Loucy (cell line): ENCODE data around the gene MARK1.

Experiments
- H2AFZ ChIP-seq: fragments of 200-600 bp; sonication (generic); 2 replicates; pipeline ENCODE4 v1.6.0; 2016; ENCODE audit warnings: antibody characterized with exemption, mild to moderate bottlenecking, low read length, moderate library complexity
- H3F3A ChIP-seq: fragments of 200-600 bp; 2 replicates; pipeline ENCODE4 v1.6.0; 2016; ENCODE audit warnings: antibody characterized with exemption, low read depth, mild to moderate bottlenecking
- H3K27me3 ChIP-seq: fragments of 200-600 bp; sonication (generic); 2 replicates; pipeline ENCODE4 v1.6.1; 2014; ENCODE audit warnings: low read length, mild to moderate bottlenecking; ENCODE audit not compliant: insufficient read depth, poor library complexity, severe bottlenecking
- H3K36me3 ChIP-seq: fragments of 200-600 bp; sonication (generic); 2 replicates; pipeline ENCODE4 v1.6.1; 2016; ENCODE audit warnings: low read length; ENCODE audit not compliant: insufficient read depth
- H3K4me1 ChIP-seq: fragments of 200-600 bp; sonication (generic); 2 replicates; pipeline ENCODE4 v1.5.1; 2014; ENCODE audit warnings: low read length, mild to moderate bottlenecking; ENCODE audit not compliant: insufficient read depth, poor library complexity, severe bottlenecking
- H3K4me2 ChIP-seq: fragments of 200-600 bp; sonication (generic); 2 replicates; pipeline ENCODE4 v1.6.0; 2014; ENCODE audit warnings: antibody characterized with exemption, low read length, low read depth, mild to moderate bottlenecking; ENCODE audit not compliant: poor library complexity, severe bottlenecking
- H3K4me3 ChIP-seq: fragments of 200-600 bp; sonication (generic); 2 replicates; pipeline ENCODE4 v1.5.1; 2014; ENCODE audit warnings: low read length, mild to moderate bottlenecking, mixed read lengths; ENCODE audit not compliant: poor library complexity, severe bottlenecking
- H3K79me2 ChIP-seq: fragments of 200-600 bp; sonication (generic); 2 replicates; pipeline ENCODE4 v1.6.1; 2014; ENCODE audit warnings: low read length; ENCODE audit not compliant: insufficient read depth
- H3K9ac ChIP-seq: fragments of 200-600 bp; sonication (generic); 2 replicates; pipeline ENCODE4 v1.6.0; 2014; ENCODE audit warnings: mild to moderate bottlenecking, low read depth, low read length, moderate library complexity; ENCODE audit not compliant: poor library complexity, severe bottlenecking
- H3K9me2 ChIP-seq: fragments of 200-600 bp; sonication (generic); replicated peaks from 2 replicates; pipeline ENCODE4 v1.6.1; 2016; ENCODE audit warnings: low read depth, low read length, mixed read lengths
- H3K9me3 ChIP-seq: fragments of 200-600 bp; sonication (generic); 2 replicates; pipeline ENCODE4 v1.6.1; 2014; ENCODE audit warnings: mild to moderate bottlenecking, antibody characterized with exemption, low read length, low read depth; ENCODE audit not compliant: insufficient read depth
- H4K20me1 ChIP-seq: fragments of 200-600 bp; sonication (generic); 2 replicates; pipeline ENCODE4 v1.6.0; 2014; ENCODE audit warnings: antibody characterized with exemption, low read length, mild to moderate bottlenecking; ENCODE audit not compliant: insufficient read depth, poor library complexity, severe bottlenecking
- EZH2phosphoT487 ChIP-seq: fragments of 200-600 bp; IDR thresholded peaks from 2 replicates; pipeline ENCODE4 v1.6.1; 2018; ENCODE audit warnings: antibody characterized with exemption, mild to moderate bottlenecking, moderate library complexity, borderline replicate concordance
- TF ChIP-seq, protein P1 (sequence below): fragments of 200-600 bp; sonication (generic); conservative IDR thresholded peaks from 2 replicates; pipeline ENCODE4 v1.5.1; 2014; ENCODE audit warnings: mild to moderate bottlenecking, antibody characterized with exemption, low read length

Gene MARK1

DNA sequence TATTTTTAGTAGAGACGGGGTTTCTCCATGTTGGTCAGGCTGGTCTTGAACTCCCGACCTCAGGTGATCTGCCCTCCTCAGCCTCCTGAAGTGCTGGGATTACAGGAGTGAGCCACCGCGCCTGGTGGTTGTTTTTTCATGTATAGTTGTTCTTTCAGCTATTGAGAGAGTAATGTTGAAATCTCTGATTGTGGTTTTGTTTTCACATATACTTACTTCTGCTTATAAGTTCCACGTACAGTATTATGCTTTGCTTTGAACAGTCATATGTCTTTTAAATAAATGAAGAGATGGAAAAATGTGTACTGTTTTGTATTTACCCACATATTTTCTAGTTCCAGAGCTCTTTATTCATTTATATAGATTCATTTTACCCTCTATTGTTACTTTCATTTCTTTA lies 44.5 kb downstream of the MARK1 start:
- H3K36me3 ChIP-seq: no peaks in the 10 kb centered on the region
- H4K20me1 ChIP-seq: no peaks in the 10 kb centered on the region
- no peak overlapping the region for H3K9ac ChIP-seq
- H2AFZ ChIP-seq: no peak overlapping the region
- no peaks in the 10 kb centered on the region for H3K27me3 ChIP-seq
- no peaks in the 10 kb centered on the region; the same call in 1 of the 2 replicates for H3K9me2 ChIP-seq
- no peak overlapping the region for H3K4me3 ChIP-seq
- no peaks in the 10 kb centered on the region for H3F3A ChIP-seq
- TF ChIP-seq, protein P1, sequence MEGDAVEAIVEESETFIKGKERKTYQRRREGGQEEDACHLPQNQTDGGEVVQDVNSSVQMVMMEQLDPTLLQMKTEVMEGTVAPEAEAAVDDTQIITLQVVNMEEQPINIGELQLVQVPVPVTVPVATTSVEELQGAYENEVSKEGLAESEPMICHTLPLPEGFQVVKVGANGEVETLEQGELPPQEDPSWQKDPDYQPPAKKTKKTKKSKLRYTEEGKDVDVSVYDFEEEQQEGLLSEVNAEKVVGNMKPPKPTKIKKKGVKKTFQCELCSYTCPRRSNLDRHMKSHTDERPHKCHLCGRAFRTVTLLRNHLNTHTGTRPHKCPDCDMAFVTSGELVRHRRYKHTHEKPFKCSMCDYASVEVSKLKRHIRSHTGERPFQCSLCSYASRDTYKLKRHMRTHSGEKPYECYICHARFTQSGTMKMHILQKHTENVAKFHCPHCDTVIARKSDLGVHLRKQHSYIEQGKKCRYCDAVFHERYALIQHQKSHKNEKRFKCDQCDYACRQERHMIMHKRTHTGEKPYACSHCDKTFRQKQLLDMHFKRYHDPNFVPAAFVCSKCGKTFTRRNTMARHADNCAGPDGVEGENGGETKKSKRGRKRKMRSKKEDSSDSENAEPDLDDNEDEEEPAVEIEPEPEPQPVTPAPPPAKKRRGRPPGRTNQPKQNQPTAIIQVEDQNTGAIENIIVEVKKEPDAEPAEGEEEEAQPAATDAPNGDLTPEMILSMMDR: no peak
- TF ChIP-seq EZH2phosphoT487: no peak
- H3K79me2 ChIP-seq: no peaks in the 10 kb centered on the region
- no peaks in the 10 kb centered on the region for H3K4me1 ChIP-seq
- peaks cover 6% of the 10 kb centered on the region; the same call in 1 of the 2 replicates for H3K9me3 ChIP-seq
- H3K4me2 ChIP-seq: no peak overlapping the region

DNA sequence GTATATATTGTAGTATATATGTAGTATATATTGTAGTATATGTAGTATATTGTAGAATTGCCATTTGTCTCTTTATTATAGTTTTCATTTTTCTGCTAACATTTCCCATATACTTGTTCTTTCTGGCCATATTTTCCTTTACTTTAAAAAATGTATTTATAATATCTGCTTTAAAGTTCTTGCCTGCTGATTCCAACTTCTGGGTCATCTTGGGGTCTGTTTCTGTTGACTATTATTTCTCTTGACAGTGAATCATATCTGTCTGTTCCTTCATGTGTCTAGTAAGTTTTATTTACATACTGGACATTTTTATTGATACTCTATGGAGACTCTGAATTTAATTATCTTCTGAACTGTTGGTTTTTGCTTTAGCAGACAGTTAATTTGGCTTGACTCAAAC lies 45.9 kb downstream of the MARK1 start:
- Histone ChIP-seq H3K9ac (no peak overlapping the region), H3K9me3 (peaks cover 6% of the 10 kb centered on the region; the same call in 1 of the 2 replicates), H4K20me1 (no peaks in the 10 kb centered on the region), H3K4me1 (no peaks in the 10 kb centered on the region), H3K79me2 (no peaks in the 10 kb centered on the region), H3K36me3 (no peaks in the 10 kb centered on the region), H3K9me2 (no peaks in the 10 kb centered on the region; the same call in 1 of the 2 replicates), H2AFZ (no peak overlapping the region), H3K27me3 (no peaks in the 10 kb centered on the region), H3F3A (no peaks in the 10 kb centered on the region), H3K4me3 (no peak overlapping the region), H3K4me2 (no peak overlapping the region)
- TF ChIP-seq, protein P1: no peak
- no peak for TF ChIP-seq EZH2phosphoT487

DNA sequence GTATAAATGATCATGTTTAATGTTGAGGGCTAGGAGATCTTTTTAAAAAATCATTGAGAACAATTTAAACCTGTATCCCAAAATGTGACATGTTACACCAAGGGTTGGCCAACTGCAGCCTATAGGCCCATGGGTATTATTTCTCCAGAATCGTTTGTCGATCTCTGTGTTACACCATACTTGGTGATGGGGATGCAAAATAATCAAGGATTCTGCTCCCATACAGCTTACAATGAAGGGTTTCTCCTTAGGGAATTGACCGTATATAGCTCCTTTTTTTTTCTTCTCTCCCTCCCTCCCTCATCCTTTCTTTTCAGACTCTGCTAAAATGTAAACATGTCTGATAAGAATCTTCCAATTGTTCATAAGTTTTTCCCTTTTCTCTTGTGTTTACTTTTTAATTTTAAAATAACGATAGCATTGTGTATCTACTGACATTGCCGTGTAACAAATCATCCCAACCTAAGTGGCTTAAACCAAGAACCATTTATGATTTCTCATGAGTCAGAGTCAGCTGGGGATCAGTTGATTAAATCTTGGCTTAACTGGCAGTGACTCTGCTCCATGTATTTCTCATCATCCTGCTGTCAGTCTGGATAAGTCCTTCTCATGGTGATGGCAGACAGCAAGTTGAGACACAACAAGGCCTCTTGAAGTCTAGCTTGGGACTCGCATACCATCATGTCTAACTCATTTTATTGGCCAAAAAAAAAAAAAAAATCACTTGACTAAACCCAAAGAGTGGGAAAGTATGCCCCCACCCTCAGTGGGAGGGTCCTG lies 48.0 kb downstream of the MARK1 start:
- H3K4me2 ChIP-seq: no peak overlapping the region
- H3K27me3 ChIP-seq: no peaks in the 10 kb centered on the region
- no peaks in the 10 kb centered on the region for H3K36me3 ChIP-seq
- H3K4me1 ChIP-seq: no peaks in the 10 kb centered on the region
- H3K9me2 ChIP-seq: no peaks in the 10 kb centered on the region
- H3K4me3 ChIP-seq: no peak overlapping the region
- H3K9me3 ChIP-seq: peaks cover 6% of the 10 kb centered on the region; the same call in 1 of the 2 replicates
- H4K20me1 ChIP-seq: no peaks in the 10 kb centered on the region
- H3F3A ChIP-seq: no peaks in the 10 kb centered on the region
- H3K9ac ChIP-seq: no peak overlapping the region
- no peak overlapping the region for H2AFZ ChIP-seq
- TF ChIP-seq, protein P1: no peak
- TF ChIP-seq EZH2phosphoT487: no peak
- no peaks in the 10 kb centered on the region for H3K79me2 ChIP-seq
